ENCODE measurements around the gene PAPSS2.

DNA sequence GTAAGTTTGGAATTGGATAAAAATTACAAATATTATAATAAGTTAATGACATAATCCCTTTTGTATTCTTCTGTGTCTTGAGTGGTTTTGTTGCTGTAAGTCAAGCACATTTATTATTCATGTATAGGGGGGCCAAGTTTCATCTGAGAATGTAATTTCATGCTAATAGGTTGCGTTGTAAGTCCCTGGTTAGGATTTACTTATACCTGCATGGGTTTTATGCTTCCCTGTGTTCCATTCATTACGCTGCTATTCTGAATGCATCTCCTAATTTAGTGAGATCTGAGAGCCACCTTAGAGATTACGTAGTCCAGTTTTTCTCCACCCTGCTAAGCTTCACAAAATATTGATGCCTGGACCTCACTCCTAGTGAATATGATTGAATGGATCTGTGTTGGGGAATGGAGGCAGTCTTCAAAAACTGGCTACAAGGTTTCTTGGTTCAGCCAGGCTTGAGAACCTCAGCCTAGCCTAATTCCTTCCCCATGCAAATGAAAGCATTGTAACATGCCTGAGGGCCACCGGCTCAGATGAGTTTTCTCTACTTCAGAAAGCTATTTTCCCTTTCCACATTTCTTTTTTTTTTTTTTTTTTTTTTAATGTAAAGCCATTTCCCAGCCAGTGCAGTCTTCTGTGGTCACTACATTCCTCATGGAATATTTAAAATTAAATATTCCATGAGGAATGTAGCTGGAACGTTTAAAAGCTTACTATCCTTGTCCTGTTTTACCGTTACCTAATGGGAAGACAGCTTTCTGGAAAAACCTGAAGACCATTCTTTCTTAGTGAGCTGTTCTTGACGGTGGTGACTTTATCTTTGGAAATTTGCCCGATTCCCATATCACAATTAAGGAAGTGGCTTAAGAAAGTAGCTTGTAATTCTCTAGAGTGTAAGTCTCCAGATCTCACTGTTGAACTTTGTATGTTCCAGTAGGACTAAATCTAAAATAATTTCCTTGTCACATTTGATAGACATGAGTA, 16.0 kb downstream of the PAPSS2 start:
- TF ChIP-seq, protein P1, sequence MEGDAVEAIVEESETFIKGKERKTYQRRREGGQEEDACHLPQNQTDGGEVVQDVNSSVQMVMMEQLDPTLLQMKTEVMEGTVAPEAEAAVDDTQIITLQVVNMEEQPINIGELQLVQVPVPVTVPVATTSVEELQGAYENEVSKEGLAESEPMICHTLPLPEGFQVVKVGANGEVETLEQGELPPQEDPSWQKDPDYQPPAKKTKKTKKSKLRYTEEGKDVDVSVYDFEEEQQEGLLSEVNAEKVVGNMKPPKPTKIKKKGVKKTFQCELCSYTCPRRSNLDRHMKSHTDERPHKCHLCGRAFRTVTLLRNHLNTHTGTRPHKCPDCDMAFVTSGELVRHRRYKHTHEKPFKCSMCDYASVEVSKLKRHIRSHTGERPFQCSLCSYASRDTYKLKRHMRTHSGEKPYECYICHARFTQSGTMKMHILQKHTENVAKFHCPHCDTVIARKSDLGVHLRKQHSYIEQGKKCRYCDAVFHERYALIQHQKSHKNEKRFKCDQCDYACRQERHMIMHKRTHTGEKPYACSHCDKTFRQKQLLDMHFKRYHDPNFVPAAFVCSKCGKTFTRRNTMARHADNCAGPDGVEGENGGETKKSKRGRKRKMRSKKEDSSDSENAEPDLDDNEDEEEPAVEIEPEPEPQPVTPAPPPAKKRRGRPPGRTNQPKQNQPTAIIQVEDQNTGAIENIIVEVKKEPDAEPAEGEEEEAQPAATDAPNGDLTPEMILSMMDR (IDR thresholded peaks at IDR 0.05) = no peak
- TF ChIP-seq POLR2A (IDR thresholded peaks at IDR 0.05) (no peak), EP300 (IDR thresholded peaks at IDR 0.05; ENCODE audit: low read depth) (no peak), POLR2AphosphoS5 (IDR thresholded peaks at IDR 0.05) (no peak)

All from transverse colon (tissue), 4 donors.